WTC11 (cell line): ENCODE data around the gene MIR17HG. TPM values are rescaled to one million over a fixed set of nuclear protein-coding genes. Genes with fewer than 3 reads are reported as not detected.

Experiments used
- ATAC-seq: fragments of 200-7000 bp; cut with Tn5 transposase; 2 replicates; pipeline ENCODE4 v1.10.0; 2021; ENCODE audit warnings: mild to moderate bottlenecking, moderate library complexity
- CTCF ChIA-PET: fragments of 300-600 bp; sonication (Branson Sonifier 250); formaldehyde crosslinking; loops from one replicate; lab custom pipeline; 2021; ENCODE audit warnings: antibody characterized with exemption; lab: Charles Lee
- POLR2A ChIA-PET: fragments of 350-600 bp; sonication (Branson Sonifier 250); formaldehyde crosslinking; loops from one replicate; lab custom pipeline; 2021; ENCODE audit warnings: antibody characterized with exemption; lab: Charles Lee
- DNase-seq: peaks from one replicate; pipeline ENCODE4 v3.0.0; 2021; ENCODE audit warnings: low spot score
- H3K27ac Mint-ChIP-seq: 2 replicates; pipeline ENCODE4 v1.8.0; 2021; ENCODE audit warnings: mixed read lengths
- H3K27me3 Mint-ChIP-seq: 2 replicates; pipeline ENCODE4 v1.8.0; 2021; ENCODE audit warnings: low read depth, mild to moderate bottlenecking, moderate library complexity, mixed read lengths
- H3K36me3 Mint-ChIP-seq: 2 replicates; pipeline ENCODE4 v1.8.0; 2021; ENCODE audit warnings: mixed read lengths
- H3K4me1 Mint-ChIP-seq: 2 replicates; pipeline ENCODE4 v1.8.0; 2022; ENCODE audit warnings: mixed read lengths
- H3K4me3 Mint-ChIP-seq: 2 replicates; pipeline ENCODE4 v1.8.0; 2021; ENCODE audit warnings: mild to moderate bottlenecking, moderate library complexity, mixed read lengths
- H3K9me3 Mint-ChIP-seq: 2 replicates; pipeline ENCODE4 v1.8.0; 2021; ENCODE audit warnings: mixed read lengths
- AFF4 ChIP-seq: sonication (generic); formaldehyde crosslinking; IDR thresholded peaks from 2 replicates; pipeline ENCODE4 v1.8.1; 2023; ENCODE audit warnings: mild to moderate bottlenecking, missing genetic modification reagents, borderline replicate concordance
- ATF2 ChIP-seq: sonication (generic); formaldehyde crosslinking; IDR thresholded peaks from 2 replicates; pipeline ENCODE4 v1.8.1; 2022; ENCODE audit warnings: low read depth, missing genetic modification reagents, borderline replicate concordance
- CDX4 ChIP-seq: fragments of 250-450 bp; sonication (Bioruptor Pico); IDR thresholded peaks from 2 replicates; pipeline ENCODE4 v1.9.0; 2021; ENCODE audit warnings: moderate library complexity, mild to moderate bottlenecking, inconsistent platforms, borderline replicate concordance
- CREB1 ChIP-seq: sonication (generic); formaldehyde crosslinking; IDR thresholded peaks from 2 replicates; pipeline ENCODE4 v1.8.0; 2023; ENCODE audit warnings: mild to moderate bottlenecking, missing genetic modification reagents
- CREM ChIP-seq: sonication (generic); formaldehyde crosslinking; IDR thresholded peaks from 2 replicates; pipeline ENCODE4 v1.8.1; 2022; ENCODE audit warnings: mild to moderate bottlenecking, missing genetic modification reagents, moderate library complexity
- EMX1 ChIP-seq: fragments of 250-450 bp; sonication (Bioruptor Pico); IDR thresholded peaks from 2 replicates; pipeline ENCODE4 v1.8.0; 2021; ENCODE audit warnings: mild to moderate bottlenecking
- ERG ChIP-seq: fragments of 250-450 bp; sonication (Bioruptor Pico); IDR thresholded peaks from 2 replicates; pipeline ENCODE4 v1.8.0; 2021; ENCODE audit warnings: mild to moderate bottlenecking
- FOXJ3 ChIP-seq: sonication (generic); formaldehyde crosslinking; IDR thresholded peaks from 2 replicates; pipeline ENCODE4 v1.9.0; 2021; ENCODE audit warnings: missing genetic modification reagents, mild to moderate bottlenecking, borderline replicate concordance
- MXD4 ChIP-seq: fragments of 250-450 bp; sonication (Bioruptor Pico); IDR thresholded peaks from 2 replicates; pipeline ENCODE4 v1.8.0; 2021; ENCODE audit warnings: mild to moderate bottlenecking, moderate library complexity, borderline replicate concordance
- NFYB ChIP-seq: sonication (generic); formaldehyde crosslinking; conservative IDR thresholded peaks from 2 replicates; pipeline ENCODE4 v1.8.0; 2022; ENCODE audit warnings: low read depth, missing genetic modification reagents
- NR1H2 ChIP-seq: sonication (generic); formaldehyde crosslinking; IDR thresholded peaks from 2 replicates; pipeline ENCODE4 v1.9.0; 2021; ENCODE audit warnings: mild to moderate bottlenecking, moderate library complexity, missing genetic modification reagents
- NR3C1 ChIP-seq: sonication (generic); formaldehyde crosslinking; conservative IDR thresholded peaks from 2 replicates; pipeline ENCODE4 v1.8.1; 2023; ENCODE audit warnings: low read depth, mild to moderate bottlenecking, missing genetic modification reagents
- PRDM15 ChIP-seq: sonication (generic); formaldehyde crosslinking; IDR thresholded peaks from 2 replicates; pipeline ENCODE4 v1.8.0; 2022; ENCODE audit warnings: missing genetic modification reagents
- SP1 ChIP-seq: sonication (generic); formaldehyde crosslinking; conservative IDR thresholded peaks from 2 replicates; pipeline ENCODE4 v1.8.1; 2022; ENCODE audit warnings: missing genetic modification reagents
- TEAD1 ChIP-seq: sonication (generic); formaldehyde crosslinking; IDR thresholded peaks from 2 replicates; pipeline ENCODE4 v1.8.0; 2022; ENCODE audit warnings: mild to moderate bottlenecking, missing genetic modification reagents
- USF1 ChIP-seq: sonication (generic); formaldehyde crosslinking; IDR thresholded peaks from 2 replicates; pipeline ENCODE4 v1.8.0; 2022; ENCODE audit warnings: mild to moderate bottlenecking, missing genetic modification reagents
- USF2 ChIP-seq: sonication (generic); formaldehyde crosslinking; IDR thresholded peaks from 2 replicates; pipeline ENCODE4 v1.8.1; 2023; ENCODE audit warnings: mild to moderate bottlenecking, missing genetic modification reagents, moderate library complexity
- ZMAT4 ChIP-seq: fragments of 250-450 bp; sonication (Bioruptor Pico); IDR thresholded peaks from 2 replicates; pipeline ENCODE4 v1.9.0; 2021; ENCODE audit warnings: mild to moderate bottlenecking
- ZNF219 ChIP-seq: sonication (generic); formaldehyde crosslinking; IDR thresholded peaks from 2 replicates; pipeline ENCODE4 v1.8.0; 2023; ENCODE audit warnings: missing genetic modification reagents, mild to moderate bottlenecking, borderline replicate concordance
- total RNA-seq: library from RNA; stranded (reverse); gene quantifications from 3 replicates; pipeline ENCODE4 v1.2.3, GENCODE V29; 2021

The MIR17HG gene
- total RNA-seq, 1 experiment from 2014 or later, result 37.1 TPM

GRCh38 chr13:91384896-91385295 lies 37.4 kb downstream of the MIR17HG start (continued):
- no peak for TF ChIP-seq ZMAT4
- no peak for TF ChIP-seq NR1H2 (CRISPR knock-in tag)
- TF ChIP-seq SP1 (CRISPR knock-in tag), result no peak

GRCh38 chr13:91389186-91389585 lies 41.7 kb downstream of the MIR17HG start:
- no peak for ATAC-seq

More at GRCh38 chr13:91389186-91389585, 41.7 kb downstream of the MIR17HG start:
- Mint-ChIP-seq H3K36me3 (no peaks in the 10 kb centered on the region), H3K27me3 (no peaks in the 10 kb centered on the region; the same call in none of the 2 replicates), H3K27ac (no peak overlapping the region), H3K4me3 (no peak overlapping the region), H3K9me3 (no peaks in the 10 kb centered on the region), H3K4me1 (peaks cover 2% of the 10 kb centered on the region; the same call in 1 of the 2 replicates)
- no peak for DNase-seq
- ChIA-PET CTCF (interaction anchor here (0.8 kb wide), 1 partner anchor 393 kb away, joined by 4 read pairs; no protein-coding TSS in a partner anchor), POLR2A (no interaction called here)
- TF ChIP-seq ZNF219 (CRISPR knock-in tag) (no peak), TEAD1 (CRISPR knock-in tag) (no peak), USF2 (no peak), NR3C1 (CRISPR knock-in tag) (no peak), MXD4 (CRISPR knock-in tag) (no peak), EMX1 (no peak), FOXJ3 (CRISPR knock-in tag) (no peak), CREM (CRISPR knock-in tag) (no peak), PRDM15 (no peak), AFF4 (CRISPR knock-in tag) (no peak), USF1 (CRISPR knock-in tag) (no peak), CDX4 (no peak), CREB1 (no peak), NFYB (CRISPR knock-in tag) (no peak), ERG (CRISPR knock-in tag) (no peak), ATF2 (no peak)
